SK-N-MC (cell line): ENCODE results near the gene HAPLN3.

Source experiments
- EZH2 ChIP-seq: fragments of 200-600 bp; sonication (generic); IDR thresholded peaks from one replicate; pipeline ENCODE4 v1.6.1; 2017; ENCODE audit warnings: antibody characterized with exemption
- POLR2AphosphoS5 ChIP-seq: IDR thresholded peaks from 2 replicates; pipeline ENCODE4 v1.6.1; 2012; ENCODE audit warnings: mild to moderate bottlenecking, low read depth, low read length, borderline replicate concordance

DNA sequence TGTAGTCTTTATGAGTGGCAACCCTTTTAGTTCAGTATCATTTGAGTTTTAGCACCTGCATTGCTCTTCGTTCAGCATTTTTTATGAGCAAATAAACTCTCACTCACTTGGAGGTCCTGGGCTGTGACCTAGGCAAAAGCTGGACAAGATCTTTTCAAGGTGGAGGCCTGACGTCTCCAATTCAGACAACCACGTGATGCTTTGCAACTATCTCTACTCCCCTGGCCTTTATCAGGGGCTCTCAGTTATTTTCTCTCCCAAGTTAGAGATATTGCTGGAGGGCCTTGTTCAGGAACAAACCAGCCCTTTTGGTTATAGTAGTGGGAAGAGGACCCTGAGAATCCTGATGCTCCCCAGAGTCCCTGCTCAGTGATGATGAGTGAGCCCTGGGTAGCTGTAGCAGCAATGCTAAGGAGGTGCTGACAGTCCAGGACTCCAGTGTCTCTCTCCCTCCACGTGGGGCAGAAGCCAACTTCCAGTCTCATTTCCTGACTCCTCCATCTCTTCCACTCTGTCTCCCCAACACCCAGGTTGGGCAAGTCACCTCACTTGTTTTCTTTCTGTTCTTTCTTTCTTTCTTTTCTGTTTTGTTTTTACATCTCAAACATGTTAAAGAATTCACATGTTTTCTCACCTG lies 30.4 kb downstream of the HAPLN3 start:
- TF ChIP-seq EZH2 (no peak), POLR2AphosphoS5 (no peak)
